ENCODE results near the gene EFNA3. TPM values are rescaled to one million over a fixed set of nuclear protein-coding genes. Genes with fewer than 3 reads are reported as not detected.

Gene EFNA3
- total RNA-seq, 1 donor from 2014 or later, result 2.3 TPM

DNA sequence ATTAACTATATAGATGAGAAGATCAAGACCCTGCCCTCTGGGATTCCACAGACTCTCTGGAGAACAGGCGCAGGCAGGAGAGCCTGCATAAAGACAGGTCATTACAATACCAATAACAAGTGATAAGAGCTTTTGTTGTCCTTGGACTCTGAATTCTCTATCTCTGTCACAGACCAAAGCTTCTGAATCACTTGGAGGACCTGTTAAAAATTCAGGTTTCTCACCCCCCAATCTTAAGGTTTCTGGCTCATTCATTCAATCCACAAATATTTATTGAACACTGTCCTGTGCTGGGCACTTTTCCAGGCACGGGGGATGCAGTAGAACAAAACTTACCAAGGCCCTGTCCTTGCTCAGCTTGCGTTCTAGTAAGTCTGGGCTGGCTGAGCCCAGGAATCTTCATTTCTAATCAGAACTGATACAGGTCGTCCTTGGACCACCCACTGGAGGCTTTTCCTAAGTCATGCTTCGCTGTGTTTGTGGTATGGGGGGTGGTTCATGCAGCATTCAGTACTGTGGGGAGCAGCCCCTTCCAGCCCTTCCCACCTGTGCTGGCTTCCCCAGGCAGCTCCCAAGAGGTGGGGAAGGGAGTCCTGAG, 13.7 kb upstream of the EFNA3 start:
- intact Hi-C loops (cut with micrococcal nuclease), result loop anchor here (5.0 kb wide), 2 partner anchors 188 to 458 kb away; partner anchors contain the start of gene ADAR

DNA sequence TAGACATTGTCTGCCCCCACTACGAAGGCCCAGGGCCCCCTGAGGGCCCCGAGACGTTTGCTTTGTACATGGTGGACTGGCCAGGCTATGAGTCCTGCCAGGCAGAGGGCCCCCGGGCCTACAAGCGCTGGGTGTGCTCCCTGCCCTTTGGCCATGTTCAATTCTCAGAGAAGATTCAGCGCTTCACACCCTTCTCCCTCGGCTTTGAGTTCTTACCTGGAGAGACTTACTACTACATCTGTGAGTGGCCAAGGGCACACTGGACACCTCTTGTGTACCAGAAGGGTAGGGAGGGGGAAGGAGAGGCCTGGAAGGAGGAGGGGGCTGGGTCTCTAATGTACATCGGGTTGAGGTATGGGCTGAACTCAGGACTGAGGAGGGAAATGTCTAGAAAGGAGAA, 11.9 kb upstream of the EFNA3 start:
- intact Hi-C loops (cut with micrococcal nuclease), result no loop called here

DNA sequence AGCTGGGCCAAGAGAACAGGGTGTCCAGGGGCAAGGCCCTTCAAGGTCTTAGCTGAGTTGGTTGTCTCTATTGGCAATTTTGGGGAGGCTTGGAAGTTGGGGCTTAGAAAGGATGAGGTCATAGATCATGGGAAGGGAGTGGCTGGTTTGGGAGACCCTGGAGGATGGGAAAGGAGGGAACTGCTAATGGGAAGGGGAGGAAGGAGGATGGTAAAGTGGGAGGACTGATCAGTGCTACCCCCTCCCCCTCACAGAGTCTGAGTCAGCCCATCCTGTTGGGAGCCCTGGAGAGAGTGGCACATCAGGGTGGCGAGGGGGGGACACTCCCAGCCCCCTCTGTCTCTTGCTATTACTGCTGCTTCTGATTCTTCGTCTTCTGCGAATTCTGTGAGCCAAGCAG, 10.0 kb upstream of the EFNA3 start:
- intact Hi-C loops (cut with micrococcal nuclease), result no loop called here

DNA sequence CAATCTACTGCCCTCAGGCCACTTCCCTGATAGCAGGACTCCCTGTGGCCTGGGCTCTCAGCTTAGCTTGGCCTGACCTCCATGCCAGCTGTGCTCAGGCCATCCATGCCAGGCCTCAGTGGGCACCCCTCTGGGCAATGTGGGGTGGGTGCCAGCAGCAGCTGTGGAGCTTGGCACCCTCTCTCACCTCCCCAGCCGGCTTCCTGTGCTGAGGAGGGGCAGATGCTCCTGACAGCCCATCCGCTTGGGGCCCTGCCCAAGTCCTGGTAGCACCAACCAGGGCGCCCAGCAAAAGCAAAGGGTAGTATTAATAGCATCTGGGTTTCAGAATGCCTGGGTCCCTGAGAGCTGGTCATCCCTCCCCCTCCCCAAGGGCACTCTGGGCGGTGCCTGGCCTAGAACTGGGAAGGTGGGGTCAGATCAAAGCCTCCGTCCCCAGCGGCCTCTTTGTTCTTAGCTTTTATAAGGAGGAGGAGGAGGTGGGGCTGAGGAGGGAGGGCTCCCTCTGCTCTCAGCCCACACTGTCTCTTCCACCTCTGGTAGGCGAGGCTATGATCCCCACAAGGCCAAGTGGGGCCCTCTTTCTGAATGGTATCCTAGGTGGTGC, 9.0 kb upstream of the EFNA3 start:
- intact Hi-C loops (cut with micrococcal nuclease), result no loop called here

DNA sequence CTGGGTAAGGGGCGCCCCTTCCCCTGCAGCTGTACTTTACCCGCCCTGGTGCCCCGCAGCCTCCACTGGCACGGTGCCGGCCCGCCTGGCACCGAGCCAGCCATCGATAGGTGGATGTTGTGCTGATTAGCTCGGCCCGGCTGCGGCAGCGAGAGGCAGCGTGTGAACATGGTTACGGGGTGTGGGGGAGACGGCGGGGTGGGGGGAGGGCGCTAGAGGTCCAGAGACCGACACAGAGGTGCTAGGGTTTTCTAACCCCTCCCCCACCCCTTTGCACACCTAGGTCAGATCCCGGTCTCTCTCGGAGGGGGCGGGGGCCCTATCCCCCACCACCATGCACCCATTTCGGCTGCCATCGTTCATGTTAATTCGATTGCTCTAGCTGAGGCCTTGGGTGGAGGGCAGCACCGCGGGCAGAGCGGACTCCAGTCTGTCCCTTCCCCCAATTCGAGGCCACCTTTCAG, 8.4 kb upstream of the EFNA3 start:
- intact Hi-C loops (cut with micrococcal nuclease), result no loop called here

DNA sequence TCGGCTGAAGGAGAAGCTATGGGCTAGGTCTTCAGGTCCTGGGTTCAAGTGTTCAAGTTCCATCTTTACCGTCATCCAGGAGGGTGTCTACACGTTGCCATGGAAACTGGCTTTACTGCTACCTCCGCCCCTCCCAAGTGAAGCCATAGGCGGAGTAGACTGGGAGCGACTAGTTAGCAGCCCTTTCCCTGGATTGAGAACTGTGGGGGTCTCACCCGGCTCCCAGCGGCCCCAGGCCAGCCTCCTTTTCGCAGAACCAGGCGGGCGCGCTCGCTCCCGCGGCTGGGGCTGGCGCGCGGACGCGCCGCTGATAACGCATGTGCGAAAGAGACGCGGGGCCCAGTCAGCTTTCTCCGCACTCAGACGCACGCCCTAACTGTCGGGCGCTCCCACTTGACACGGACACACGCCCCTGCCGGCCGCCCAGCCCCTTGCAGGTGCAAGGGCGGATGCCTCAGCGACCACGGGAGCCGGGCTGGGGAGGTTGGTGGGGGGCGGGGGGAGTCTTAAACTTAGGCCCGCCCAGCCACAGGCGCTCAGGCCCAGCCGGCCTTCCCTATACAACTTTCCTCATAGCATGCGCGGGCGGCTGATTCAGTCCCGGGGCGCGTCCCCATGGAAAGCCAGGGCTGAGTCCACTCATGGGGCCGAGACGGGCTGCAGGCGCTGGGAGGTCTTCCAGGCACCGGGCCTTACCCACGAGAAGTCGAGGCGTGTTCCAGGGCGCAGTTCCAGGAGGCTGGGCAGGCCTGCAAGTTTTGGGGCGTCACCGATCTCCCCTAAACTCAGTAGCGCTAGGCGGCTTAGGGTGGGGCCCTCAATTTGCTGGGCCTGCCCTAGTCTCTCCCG, 7.7 kb upstream of the EFNA3 start:
- intact Hi-C loops (cut with micrococcal nuclease), result loop anchor here (1.0 kb wide), 2 partner anchors 8 to 10 kb away; partner anchors contain the start of gene EFNA4

DNA sequence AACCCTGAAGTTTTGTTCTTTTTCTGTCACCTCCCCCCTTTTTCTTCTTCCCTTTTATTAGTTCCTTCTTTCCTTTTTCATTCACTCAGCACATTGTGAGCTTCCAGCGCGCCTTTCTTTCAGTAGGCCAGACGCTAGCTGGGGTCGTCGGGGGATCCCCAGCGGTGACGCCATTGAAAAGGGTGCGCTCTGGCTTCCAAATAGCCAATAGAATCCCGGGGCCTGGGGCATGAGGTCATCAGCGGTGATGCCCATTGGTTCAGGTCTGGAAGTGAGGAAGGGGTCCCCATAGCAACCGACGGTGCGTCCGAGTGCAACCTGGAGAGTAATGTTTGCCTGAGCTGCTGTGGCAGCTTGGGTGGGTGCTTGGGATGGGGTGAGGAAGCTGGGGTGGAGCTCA, 6.9 kb upstream of the EFNA3 start:
- intact Hi-C loops (cut with micrococcal nuclease), result loop anchor here (1.0 kb wide), 2 partner anchors 8 to 10 kb away; partner anchors contain the start of gene EFNA4

DNA sequence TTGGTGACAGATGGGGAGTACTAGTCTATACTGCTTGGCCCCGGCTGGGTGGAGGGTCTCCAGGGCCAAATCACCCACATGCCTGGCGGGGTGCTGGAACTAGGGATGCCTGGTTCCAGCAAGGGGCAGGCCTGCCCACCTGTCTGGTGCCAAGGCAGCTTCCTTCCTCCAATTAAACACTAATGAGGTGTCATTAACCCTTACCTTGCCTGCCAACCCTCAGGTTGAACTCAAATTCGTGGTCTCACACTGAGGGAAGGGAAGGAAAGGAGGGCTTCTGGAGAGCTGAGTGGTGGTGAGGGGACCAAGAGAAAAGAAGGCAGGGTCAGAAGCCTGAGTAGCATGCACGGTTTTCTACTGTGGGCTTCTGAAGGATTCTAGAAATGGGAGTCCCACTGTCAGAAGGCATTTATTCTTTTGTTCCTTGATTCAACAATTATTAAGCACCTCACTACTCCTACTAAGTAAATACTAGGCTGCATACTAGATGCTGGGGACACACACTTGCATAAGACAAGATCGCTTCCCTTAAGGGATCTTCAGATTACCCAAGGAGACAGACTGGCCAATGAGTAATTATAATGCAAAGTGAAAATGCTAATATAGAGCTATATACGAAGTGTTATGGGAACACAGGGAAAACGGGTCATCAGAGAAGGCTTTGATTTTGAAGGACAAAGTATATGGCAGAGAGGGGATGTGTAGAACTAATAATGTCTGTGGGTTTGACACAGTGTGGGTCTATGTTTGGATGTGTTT, 5.9 kb upstream of the EFNA3 start:
- intact Hi-C loops (cut with micrococcal nuclease), result no loop called here

DNA sequence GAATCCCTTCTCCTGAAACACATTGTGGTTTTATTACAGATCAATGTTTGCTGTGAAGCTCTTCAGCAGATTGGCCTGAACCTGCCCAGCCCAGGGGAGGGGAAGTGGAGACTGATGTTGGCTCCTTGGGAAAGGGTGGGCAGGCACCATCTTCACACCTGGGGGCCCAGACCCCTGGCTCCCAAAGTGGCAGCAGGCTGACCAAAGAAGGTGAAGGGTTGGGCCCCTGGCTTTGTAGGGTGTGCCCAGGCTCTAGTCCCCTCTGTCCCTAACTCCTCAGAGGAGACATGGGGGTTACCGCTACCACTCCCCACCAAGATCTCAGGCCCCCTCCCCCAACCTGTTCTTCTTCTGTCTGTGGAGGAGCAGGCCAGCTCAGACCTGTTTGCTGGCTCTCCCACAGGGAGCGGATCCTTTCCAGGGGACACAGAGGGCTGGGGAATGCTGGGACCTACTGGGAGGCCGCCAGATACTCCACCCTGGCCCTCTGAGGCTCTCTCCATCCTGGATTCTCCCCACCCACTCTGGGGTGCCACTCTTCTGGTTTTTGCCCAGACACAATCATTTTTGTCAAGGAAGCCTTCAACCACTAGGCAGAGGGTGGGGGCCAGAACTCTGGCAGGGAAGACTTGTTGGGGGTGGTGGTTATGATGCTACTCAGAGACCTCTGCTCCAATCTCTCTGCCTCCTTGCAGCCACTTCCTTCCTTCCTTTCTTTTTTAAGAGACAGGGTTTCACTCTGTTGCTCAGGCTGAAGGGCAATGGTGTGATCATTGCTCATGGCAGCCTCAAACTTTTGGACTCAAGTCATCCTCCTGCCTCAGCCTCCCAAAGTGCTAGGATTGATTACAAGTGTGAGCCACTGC, 5.0 kb upstream of the EFNA3 start:
- intact Hi-C loops (cut with micrococcal nuclease), result no loop called here

DNA sequence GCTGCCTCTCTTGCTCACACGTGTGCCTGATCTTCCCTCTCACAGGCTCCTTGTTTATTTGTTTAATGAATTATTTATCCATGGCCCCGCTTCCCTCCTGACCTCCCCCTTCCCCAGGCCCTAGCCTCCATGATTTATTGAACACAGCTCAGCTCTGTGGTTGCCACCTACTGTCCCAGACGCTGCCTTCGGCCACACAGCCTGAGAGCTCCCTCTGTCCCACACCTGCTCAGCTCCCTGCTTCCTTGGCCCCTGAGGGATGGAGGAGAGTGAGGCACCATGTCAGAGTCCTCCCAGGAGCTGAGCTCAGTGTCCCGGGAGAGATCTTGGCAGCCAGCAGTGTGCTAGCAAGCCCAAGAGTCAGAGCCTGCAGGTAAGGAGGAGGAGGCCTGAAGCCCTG, 3.1 kb upstream of the EFNA3 start:
- intact Hi-C loops (cut with micrococcal nuclease), result no loop called here

DNA sequence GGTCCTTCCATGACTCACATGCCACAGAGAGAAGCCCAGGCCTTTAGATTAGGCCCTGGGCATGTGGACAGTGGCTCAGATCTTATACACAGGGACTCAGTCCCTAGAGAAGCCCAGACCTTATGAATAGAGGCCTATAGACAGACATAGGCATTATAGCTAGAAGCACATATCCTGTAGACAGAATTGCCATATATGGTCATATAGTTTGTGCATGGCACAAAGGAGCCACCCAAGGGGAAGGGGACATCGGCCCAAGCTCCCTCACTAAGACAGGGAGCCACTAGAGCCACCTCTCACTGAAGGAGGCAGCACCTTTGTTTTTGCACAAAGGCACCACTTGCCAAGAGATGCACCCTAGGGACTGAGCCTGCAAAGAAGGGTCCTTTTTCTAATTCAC, 2.3 kb upstream of the EFNA3 start:
- intact Hi-C loops (cut with micrococcal nuclease), result no loop called here

DNA sequence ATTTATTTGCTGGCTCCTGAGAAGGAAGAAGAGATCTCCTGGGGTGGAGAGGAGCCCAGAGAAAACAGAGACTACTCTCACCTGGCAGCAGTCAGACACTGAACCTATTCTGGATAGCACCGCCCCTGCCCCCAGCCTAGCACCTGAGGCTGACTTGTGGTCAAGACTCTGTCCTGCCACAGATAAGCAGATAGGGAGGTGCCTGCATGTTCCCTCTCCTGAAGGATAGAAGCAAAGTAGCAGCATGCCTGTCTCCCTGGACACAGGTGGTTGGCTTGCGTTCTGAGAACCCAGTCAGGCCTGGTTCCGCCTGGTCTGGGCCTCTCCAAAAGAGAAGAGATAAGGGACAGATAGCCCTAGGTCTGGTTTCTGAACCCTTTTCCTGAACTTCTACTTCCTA, 1.3 kb upstream of the EFNA3 start:
- intact Hi-C loops (cut with micrococcal nuclease), result no loop called here

DNA sequence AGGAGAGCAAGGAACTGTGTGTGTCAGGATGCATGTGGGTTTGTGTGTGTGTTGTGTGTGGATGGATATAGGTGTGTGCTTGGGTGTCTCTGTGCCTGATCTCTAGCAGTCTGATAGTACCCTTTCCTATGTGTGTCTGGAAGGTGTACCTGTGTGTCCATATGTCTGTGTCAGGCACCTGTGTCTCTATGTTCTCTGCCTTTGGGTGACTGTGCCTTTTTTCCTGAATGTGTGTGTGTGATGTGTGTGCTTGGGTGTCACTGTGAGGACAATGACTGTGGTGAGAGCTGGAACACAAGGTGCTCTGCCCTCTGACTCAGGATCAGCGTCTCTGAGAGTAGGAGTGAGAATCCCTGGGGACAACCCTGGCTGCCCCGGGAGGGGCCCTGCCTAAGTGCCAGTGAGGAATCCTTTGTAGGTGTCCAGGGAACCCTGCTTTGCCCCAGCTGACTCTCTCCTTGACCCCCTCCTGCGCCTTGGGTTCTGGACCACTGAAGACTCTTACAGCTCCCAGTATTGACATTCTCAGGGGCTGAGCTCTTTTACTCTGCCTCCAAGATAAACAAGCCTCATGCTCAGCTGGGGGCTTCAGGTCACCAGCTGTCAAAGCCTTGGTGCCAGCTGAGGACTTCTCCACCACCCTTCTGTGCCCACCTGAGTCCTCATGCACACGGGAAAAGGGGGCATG, 735 bp upstream of the EFNA3 start:
- intact Hi-C loops (cut with micrococcal nuclease), result no loop called here

DNA sequence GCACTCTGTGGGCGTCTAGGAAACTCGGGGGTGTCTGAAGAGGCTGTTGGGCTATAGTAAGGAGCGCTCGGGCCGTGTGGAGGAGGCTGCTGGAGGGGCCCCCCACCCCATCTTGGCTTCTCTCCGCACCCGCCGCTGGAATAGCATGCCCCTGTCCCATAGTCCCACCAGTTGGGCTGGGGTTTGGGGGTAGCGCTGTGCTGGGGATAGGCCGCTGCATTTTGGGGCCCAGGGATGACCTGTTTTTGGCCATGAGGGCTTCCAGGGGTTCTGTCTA, 511 bp downstream of the EFNA3 start:
- intact Hi-C loops (cut with micrococcal nuclease), result no loop called here

DNA sequence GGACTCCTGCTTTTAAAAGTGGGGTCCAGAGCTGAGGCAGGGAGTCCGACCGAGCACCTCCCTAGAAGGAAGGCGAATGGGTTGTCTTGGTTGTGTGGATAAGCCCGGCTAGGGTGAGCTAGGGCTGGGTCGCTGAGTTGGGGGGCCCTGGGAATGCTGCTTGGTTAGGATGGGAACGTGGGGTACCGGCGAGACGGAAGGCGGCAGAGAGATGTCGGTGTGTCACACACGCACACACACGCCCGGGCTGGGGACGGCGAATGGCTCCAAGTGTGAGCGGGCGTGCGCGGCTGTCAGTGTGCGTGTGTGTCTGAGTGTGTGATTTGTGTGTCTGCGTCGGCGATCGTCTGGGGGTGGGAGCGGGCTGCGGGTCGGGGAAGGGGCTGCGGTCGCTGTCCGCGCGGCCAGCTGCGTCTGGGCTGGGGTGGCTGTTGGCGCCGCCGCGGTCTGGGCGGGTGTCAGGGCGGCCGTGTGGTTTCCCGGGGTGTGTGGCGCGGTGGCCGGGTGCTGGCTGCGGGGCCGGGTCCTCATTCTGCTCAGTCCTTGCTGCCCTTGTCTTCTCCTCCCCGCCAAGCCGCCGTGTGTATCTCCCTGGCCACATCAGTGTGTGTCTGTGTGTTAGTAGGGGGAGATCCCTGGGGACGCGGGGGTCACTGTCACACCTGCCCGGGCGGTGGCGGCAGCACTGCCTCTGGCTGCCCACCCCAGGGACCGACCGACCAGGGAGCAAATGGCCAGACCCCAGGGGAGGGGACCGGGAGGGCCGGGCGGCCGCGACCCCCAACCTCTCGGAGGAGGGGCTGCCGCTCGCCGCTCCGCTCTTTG, 1.1 kb downstream of the EFNA3 start:
- intact Hi-C loops (cut with micrococcal nuclease), result loop anchor here (5.0 kb wide), 2 partner anchors 577 to 752 kb away; partner anchors contain the start of genes ATP8B2, SHE and TDRD10

DNA sequence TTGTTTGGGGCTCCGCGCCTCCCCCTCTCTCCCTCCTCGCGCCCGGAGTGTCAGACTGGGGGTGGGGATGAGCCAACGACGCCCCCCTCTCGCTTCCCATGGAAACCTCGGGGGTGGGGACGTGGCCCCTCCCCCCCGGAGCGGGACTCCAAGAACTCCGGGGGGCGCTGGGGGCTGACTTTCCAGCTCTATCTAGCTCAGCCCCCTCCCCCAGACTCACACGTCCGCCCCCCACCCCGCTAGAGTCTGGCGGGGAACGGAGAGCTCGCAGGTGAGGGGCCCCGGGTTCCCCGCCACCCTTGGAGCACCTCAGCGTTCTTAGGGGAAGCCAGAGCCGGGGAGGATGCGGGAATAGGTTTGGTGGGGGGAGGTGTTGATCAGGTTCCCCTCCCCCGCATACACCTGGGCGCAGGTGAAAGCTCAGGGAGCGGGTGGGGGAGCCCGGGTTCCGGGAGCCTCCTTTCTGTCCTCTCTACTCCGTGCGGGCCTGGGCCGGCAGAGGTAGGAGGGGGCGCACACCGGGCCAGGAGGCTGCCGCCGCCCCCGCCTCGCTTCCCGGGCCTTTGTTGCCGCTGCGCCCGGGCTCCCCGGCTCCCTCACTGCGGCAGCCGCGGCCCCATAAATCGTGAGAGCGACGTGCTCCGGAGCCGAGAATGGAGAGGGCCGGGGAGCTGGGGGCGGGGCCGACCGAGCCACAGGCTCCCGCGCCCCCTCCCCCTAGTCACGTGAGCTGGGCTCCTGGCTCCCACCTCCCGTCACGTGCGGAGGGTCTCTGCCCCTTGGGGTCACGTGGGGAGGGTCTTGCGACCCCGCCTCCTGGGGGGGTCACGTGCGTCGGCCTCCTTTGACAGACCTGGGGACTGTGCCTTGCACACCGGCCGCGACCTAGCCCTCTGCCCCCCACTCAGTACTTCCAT, 1.9 kb downstream of the EFNA3 start:
- intact Hi-C loops (cut with micrococcal nuclease), result loop anchor here (1.0 to 5.0 kb wide), 4 partner anchors 9 to 753 kb away; partner anchors contain the start of genes ATP8B2, SHE and TDRD10

DNA sequence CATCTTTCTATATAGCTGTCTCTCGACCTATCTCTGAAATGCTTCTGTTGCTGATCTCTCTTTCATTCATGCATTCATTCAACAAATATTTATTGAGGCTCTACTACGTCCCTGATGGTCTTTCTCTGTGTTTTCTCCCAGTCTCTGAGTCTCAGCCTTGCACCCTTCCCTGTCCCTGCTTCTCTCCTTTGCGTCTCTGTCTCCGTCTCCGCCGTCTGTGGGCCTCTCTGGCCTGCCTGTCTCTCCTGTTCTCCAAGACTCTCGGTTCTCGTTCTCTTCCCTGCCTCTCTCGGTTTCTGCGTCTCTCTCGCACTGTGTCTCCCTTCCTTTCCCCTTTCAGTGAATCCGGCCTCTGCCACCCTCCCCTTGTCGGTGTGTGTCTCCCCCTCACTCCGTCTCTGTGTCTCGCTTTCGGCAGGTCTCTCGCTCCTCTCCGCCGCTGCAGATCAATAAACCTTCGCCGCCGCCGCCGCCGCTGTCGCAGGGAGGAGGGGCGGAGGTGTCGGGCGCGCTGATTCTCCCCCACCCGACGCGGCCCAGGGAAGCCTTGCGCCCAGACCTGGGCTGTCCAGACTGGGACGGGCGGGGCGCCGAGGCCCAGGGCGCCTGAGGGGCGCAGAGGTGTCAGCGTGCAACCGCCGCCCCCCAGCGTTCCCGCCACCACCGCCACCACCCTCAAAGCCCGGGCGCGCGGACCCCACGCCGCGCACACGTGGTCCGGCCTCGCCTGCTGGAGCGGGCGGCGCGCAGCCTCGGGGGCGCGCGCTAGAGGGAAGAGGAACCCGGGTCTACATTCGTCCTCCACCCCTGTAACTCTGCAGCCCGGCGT, 3.0 kb downstream of the EFNA3 start:
- intact Hi-C loops (cut with micrococcal nuclease), result loop anchor here (1.0 to 5.0 kb wide), 4 partner anchors 10 to 754 kb away; partner anchors contain the start of genes ATP8B2, SHE and TDRD10

All from T-helper 1 cell treated with Interleukin-12 subunit alpha and Interleukin-12 subunit beta and Interleukin-4 antibody, amounts not matched to agents 30 ng/mL and 1 ng/mL, for 36 hours (primary cell).